Measurements from ENCODE around the gene UBE2J1.

- TF ChIP-seq CTCF (IDR thresholded peaks at IDR 0.05; ENCODE audit: low read depth, low read length) (peak; percentile 94), POLR2A (IDR thresholded peaks at IDR 0.05; ENCODE audit: extremely low read depth, insufficient read length) (no peak), MYC (IDR thresholded peaks at IDR 0.05; ENCODE audit: low read depth, low read length) (no peak)
Observed at GRCh38 chr6:89281779-89282246, 70.7 kb downstream of the UBE2J1 start.
